ENCODE measurements around the gene LRRC7. TPM values are rescaled to one million over a fixed set of nuclear protein-coding genes. Genes with fewer than 3 reads are reported as not detected.

The LRRC7 gene
- total and polyA plus RNA-seq, 8 donors, result 3.4 to 5.9 (median 5.1) TPM; not detected in 2

GRCh38 chr1:69976896-69977295 lies 409.2 kb downstream of the LRRC7 start:
- Histone ChIP-seq H3K4me3 (no peak overlapping the region), H3K9me3 (no peaks in the 10 kb centered on the region), H3K36me3 (no peaks in the 10 kb centered on the region), H3K4me1 (no peaks in the 10 kb centered on the region), H3K27ac (no peak overlapping the region), H3K27me3 (no peaks in the 10 kb centered on the region)
- ATAC-seq, result no peak
- DNase-seq, result no peak
- no peak for TF ChIP-seq CTCF (IDR thresholded peaks at IDR 0.05)
- intact Hi-C loops (cut with DNase I), result no loop called here

DNA sequence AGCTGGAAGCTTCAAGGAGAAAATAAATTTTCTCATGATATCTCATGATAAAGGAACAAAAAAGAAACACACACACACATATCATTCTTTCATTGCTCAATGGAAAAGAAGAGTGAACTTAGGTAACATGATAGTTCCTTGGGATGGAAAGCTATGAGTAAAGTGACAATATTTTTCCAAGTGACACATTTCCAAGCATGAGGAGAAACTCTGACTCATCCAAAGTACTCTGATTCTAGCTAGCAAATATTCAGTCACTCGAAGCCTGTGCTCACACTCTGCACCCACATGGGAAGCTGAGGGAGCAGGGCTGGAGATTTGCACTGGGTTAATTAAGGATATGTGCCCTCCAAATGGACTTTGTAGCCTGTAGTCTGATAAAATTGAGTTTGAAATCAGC lies 415.3 kb downstream of the LRRC7 start:
- Histone ChIP-seq H3K27ac (no peak overlapping the region), H3K9me3 (no peaks in the 10 kb centered on the region), H3K36me3 (no peaks in the 10 kb centered on the region), H3K4me1 (no peaks in the 10 kb centered on the region), H3K27me3 (no peaks in the 10 kb centered on the region), H3K4me3 (no peak overlapping the region)
- intact Hi-C loops (cut with DNase I), result no loop called here
- DNase-seq (no peak), ATAC-seq (no peak)
- TF ChIP-seq CTCF (IDR thresholded peaks at IDR 0.05), result no peak

DNA sequence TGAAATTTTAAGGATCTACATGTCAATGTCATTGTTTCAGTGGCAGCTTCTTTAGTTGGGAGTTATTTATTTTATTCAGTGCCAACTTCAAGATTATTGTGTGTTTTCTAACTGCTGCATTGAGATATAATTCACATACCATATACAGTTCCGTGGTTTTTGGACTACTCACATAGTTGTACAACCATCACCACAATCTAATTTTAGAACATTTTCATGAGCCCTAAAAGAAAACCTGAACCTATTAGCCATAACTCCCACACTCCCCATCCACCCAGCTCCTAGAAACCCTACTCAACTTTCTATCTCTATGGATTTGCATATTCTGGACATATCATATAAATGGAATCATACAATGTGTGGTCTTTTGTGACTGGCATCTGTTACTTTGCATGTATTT lies 417.7 kb downstream of the LRRC7 start:
- Histone ChIP-seq H3K4me3 (no peak overlapping the region), H3K36me3 (no peaks in the 10 kb centered on the region), H3K27me3 (no peaks in the 10 kb centered on the region), H3K27ac (no peak overlapping the region), H3K4me1 (no peaks in the 10 kb centered on the region), H3K9me3 (no peaks in the 10 kb centered on the region)
- ATAC-seq (no peak), DNase-seq (no peak)
- intact Hi-C loops (cut with DNase I), result no loop called here
- TF ChIP-seq CTCF (IDR thresholded peaks at IDR 0.05), result no peak

- ATAC-seq, result no peak
- TF ChIP-seq CTCF (IDR thresholded peaks at IDR 0.05), result no peak
- Histone ChIP-seq H3K9me3 (no peaks in the 10 kb centered on the region), H3K27ac (no peak overlapping the region), H3K4me1 (no peaks in the 10 kb centered on the region), H3K27me3 (no peaks in the 10 kb centered on the region), H3K36me3 (no peaks in the 10 kb centered on the region), H3K4me3 (no peak overlapping the region)
- DNase-seq, result no peak
- intact Hi-C loops (cut with DNase I), result no loop called here
These were observed 418.2 kb downstream of the LRRC7 start for GRCh38 chr1:69985901-69986439.

GRCh38 chr1:69987881-69988280 lies 420.2 kb downstream of the LRRC7 start:
- no peak for ATAC-seq
- H3K4me3 ChIP-seq, result no peak overlapping the region
- no peaks in the 10 kb centered on the region for H3K27me3 ChIP-seq
- TF ChIP-seq CTCF (IDR thresholded peaks at IDR 0.05), result no peak
- DNase-seq, result no peak
- intact Hi-C loops (cut with DNase I), result no loop called here
- H3K27ac ChIP-seq, result no peak overlapping the region
- H3K9me3 ChIP-seq, result no peaks in the 10 kb centered on the region
- H3K4me1 ChIP-seq, result no peaks in the 10 kb centered on the region
- no peaks in the 10 kb centered on the region for H3K36me3 ChIP-seq

All from left lung (tissue), 10 donors.